ENCODE results near the gene TMEM19. TPM values are rescaled to one million over a fixed set of nuclear protein-coding genes. Genes with fewer than 3 reads are reported as not detected.
"Not testable (repeated sequence)": the region's sequence is repeated elsewhere in the genome, so short reads cannot be mapped to it uniquely, and the experiment has no call there.

Gene TMEM19
- total RNA-seq, 1 donor from 2014 or later, result 25.8 TPM

DNA sequence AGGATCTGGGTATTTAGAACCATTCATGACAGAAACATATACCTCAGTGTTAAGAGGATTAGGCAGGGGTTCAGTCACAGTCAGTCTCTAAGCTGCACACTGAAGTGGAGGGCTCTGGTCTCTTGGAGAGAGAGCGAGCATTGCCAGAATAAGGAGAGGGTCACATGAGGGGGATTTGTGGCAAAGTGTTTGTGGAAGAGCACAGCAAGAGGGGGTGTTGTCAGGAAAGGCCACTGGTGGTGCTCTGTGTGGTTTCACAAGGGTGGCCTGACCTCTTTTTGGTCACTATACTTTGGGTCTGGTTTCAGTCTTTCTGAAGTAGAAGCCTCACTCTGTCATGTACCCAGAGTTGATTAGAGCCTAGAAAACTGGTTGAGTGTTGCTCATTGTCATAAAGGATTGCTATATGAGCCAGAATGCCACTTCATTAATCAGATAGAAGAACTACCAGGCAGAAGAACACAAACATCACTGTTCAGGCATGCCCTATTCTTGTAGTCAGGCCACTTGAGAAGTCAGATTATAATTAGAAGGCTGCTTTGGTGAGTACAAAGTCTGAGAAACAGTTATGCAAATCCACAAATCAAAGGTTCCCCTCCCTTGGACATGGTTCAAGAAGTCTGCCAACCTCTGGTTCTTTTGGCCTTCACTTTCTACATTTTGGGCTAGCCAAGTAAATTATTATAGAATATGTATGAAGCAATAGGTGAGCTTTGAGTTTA is 8.4 kb downstream of the TMEM19 start:
- H4K20me1 ChIP-seq (ENCODE audit: insufficient read depth, low read length), result no peaks in the 10 kb centered on the region
- no peak overlapping the region for H3K9ac ChIP-seq (ENCODE audit: low read length)
- no peak overlapping the region for H3K27ac ChIP-seq (ENCODE audit: low read depth, low read length)
- no peak overlapping the region for H3K4me3 Mint-ChIP-seq (ENCODE audit: unreplicated experiment)
- H3K4me3 ChIP-seq (ENCODE audit: insufficient read depth, low read depth, low read length), result no peak overlapping the region
- no peaks in the 10 kb centered on the region for H3K79me2 ChIP-seq (ENCODE audit: insufficient read depth, low read length)
- peaks cover 11% of the 10 kb centered on the region for H3K36me3 Mint-ChIP-seq (ENCODE audit: low read depth, unreplicated experiment)
- H3K9me3 ChIP-seq (ENCODE audit: insufficient read depth, low read depth, low read length), result no peaks in the 10 kb centered on the region
- no peak overlapping the region for H3K4me2 ChIP-seq (ENCODE audit: low read length)
- no peaks in the 10 kb centered on the region for H3K27me3 Mint-ChIP-seq (ENCODE audit: low read depth, unreplicated experiment)
- no peak overlapping the region for H3K27ac Mint-ChIP-seq (ENCODE audit: unreplicated experiment)
- no peak for FAIRE-seq
- H2AFZ ChIP-seq (ENCODE audit: low read depth, low read length), result no peak overlapping the region
- H3K4me1 Mint-ChIP-seq (ENCODE audit: low read depth, unreplicated experiment), result peaks cover 2% of the 10 kb centered on the region
- no peaks in the 10 kb centered on the region for H3K9me3 Mint-ChIP-seq (ENCODE audit: unreplicated experiment)
- no peaks in the 10 kb centered on the region for H3K4me1 ChIP-seq (ENCODE audit: insufficient read depth, low read length)
- no peak for DNase-seq (ENCODE audit: low read depth)
- no peak for TF ChIP-seq EZH2 (IDR thresholded peaks at IDR 0.05; ENCODE audit: insufficient read depth, low read length)
- TF ChIP-seq, protein P1, sequence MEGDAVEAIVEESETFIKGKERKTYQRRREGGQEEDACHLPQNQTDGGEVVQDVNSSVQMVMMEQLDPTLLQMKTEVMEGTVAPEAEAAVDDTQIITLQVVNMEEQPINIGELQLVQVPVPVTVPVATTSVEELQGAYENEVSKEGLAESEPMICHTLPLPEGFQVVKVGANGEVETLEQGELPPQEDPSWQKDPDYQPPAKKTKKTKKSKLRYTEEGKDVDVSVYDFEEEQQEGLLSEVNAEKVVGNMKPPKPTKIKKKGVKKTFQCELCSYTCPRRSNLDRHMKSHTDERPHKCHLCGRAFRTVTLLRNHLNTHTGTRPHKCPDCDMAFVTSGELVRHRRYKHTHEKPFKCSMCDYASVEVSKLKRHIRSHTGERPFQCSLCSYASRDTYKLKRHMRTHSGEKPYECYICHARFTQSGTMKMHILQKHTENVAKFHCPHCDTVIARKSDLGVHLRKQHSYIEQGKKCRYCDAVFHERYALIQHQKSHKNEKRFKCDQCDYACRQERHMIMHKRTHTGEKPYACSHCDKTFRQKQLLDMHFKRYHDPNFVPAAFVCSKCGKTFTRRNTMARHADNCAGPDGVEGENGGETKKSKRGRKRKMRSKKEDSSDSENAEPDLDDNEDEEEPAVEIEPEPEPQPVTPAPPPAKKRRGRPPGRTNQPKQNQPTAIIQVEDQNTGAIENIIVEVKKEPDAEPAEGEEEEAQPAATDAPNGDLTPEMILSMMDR (IDR thresholded peaks at IDR 0.05; ENCODE audit: insufficient read depth, low read depth, low read length), result no peak
- H3K36me3 ChIP-seq (ENCODE audit: insufficient read depth, low read length), result peaks cover 6% of the 10 kb centered on the region
- H3K27me3 ChIP-seq (ENCODE audit: insufficient read depth, low read length), result no peaks in the 10 kb centered on the region

DNA sequence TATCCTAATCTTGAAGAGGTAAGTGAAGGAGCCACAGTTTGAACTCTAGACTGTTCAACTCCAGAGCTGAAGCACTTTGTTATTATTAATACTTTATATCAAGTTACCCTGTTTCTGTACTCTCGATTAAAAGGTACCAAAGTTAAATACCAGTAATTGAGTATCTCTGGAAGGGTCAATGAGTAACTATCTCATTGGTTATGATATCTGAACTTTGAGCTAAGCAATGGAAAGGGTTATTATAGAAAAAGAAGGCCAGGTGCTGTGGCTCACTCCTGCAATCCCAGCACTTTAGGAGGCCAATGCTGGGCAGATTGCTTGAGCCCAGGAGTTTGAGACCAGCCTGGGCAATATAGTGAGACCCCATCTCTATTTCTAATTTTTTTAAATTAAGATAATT is 9.9 kb downstream of the TMEM19 start:
- no peak overlapping the region for H3K27ac Mint-ChIP-seq (ENCODE audit: unreplicated experiment)

DNA sequence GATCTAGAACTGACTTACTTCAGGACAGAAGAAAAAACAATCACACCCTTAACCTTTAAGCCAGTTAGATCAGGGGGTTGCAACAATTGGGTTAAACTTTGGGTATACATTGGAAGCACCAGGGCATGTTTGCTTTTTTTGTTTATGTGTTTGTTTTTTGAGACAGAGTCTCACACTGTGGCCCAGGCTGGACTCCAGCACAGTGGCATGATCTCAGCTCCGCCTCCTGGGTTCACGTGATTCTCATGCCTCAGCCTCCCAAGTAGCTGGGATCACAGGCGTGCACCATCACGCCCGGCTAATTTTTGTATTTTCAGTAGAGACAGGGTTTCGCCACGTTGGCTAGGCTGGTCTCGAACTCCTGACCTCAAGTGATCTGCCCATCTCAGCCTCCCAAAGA is 16.3 kb downstream of the TMEM19 start:
- H3K4me1 ChIP-seq (ENCODE audit: insufficient read depth, low read length); H3K27me3 Mint-ChIP-seq (ENCODE audit: low read depth, unreplicated experiment); H3K4me2 ChIP-seq (ENCODE audit: low read length); H3K4me3 Mint-ChIP-seq (ENCODE audit: unreplicated experiment); FAIRE-seq; H2AFZ ChIP-seq (ENCODE audit: low read depth, low read length); H3K27ac ChIP-seq (ENCODE audit: low read depth, low read length); H3K9me3 Mint-ChIP-seq (ENCODE audit: unreplicated experiment); H3K9me3 ChIP-seq (ENCODE audit: insufficient read depth, low read depth, low read length); H3K27ac Mint-ChIP-seq (ENCODE audit: unreplicated experiment); H3K4me1 Mint-ChIP-seq (ENCODE audit: low read depth, unreplicated experiment); H3K36me3 ChIP-seq (ENCODE audit: insufficient read depth, low read length); H3K4me3 ChIP-seq (ENCODE audit: insufficient read depth, low read depth, low read length); H3K79me2 ChIP-seq (ENCODE audit: insufficient read depth, low read length); H3K9ac ChIP-seq (ENCODE audit: low read length); H3K27me3 ChIP-seq (ENCODE audit: insufficient read depth, low read length); H4K20me1 ChIP-seq (ENCODE audit: insufficient read depth, low read length); DNase-seq (ENCODE audit: low read depth): not testable (repeated sequence)
- H3K36me3 Mint-ChIP-seq (ENCODE audit: low read depth, unreplicated experiment), result peaks cover 16% of the 10 kb centered on the region

More for the DNA sequence above, 9.9 kb downstream of the TMEM19 start:
- no peaks in the 10 kb centered on the region for H4K20me1 ChIP-seq (ENCODE audit: insufficient read depth, low read length)
- H3K4me2 ChIP-seq (ENCODE audit: low read length), result no peak overlapping the region
- no peak overlapping the region for H3K27ac ChIP-seq (ENCODE audit: low read depth, low read length)
- FAIRE-seq (no peak), DNase-seq (ENCODE audit: low read depth) (no peak)
- peaks cover 14% of the 10 kb centered on the region for H3K36me3 Mint-ChIP-seq (ENCODE audit: low read depth, unreplicated experiment)
- peaks cover 7% of the 10 kb centered on the region for H3K36me3 ChIP-seq (ENCODE audit: insufficient read depth, low read length)
- H3K4me1 ChIP-seq (ENCODE audit: insufficient read depth, low read length), result no peaks in the 10 kb centered on the region
- TF ChIP-seq, protein P1 (IDR thresholded peaks at IDR 0.05; ENCODE audit: insufficient read depth, low read depth, low read length), result no peak
- no peak for TF ChIP-seq EZH2 (IDR thresholded peaks at IDR 0.05; ENCODE audit: insufficient read depth, low read length)
- H3K4me3 ChIP-seq (ENCODE audit: insufficient read depth, low read depth, low read length), result no peak overlapping the region
- H2AFZ ChIP-seq (ENCODE audit: low read depth, low read length), result no peak overlapping the region
- H3K9me3 ChIP-seq (ENCODE audit: insufficient read depth, low read depth, low read length), result no peaks in the 10 kb centered on the region
- H3K79me2 ChIP-seq (ENCODE audit: insufficient read depth, low read length), result no peaks in the 10 kb centered on the region
- peaks cover 2% of the 10 kb centered on the region for H3K4me1 Mint-ChIP-seq (ENCODE audit: low read depth, unreplicated experiment)
- H3K9ac ChIP-seq (ENCODE audit: low read length), result no peak overlapping the region
- no peak overlapping the region for H3K4me3 Mint-ChIP-seq (ENCODE audit: unreplicated experiment)
- no peaks in the 10 kb centered on the region for H3K27me3 Mint-ChIP-seq (ENCODE audit: low read depth, unreplicated experiment)
- no peaks in the 10 kb centered on the region for H3K27me3 ChIP-seq (ENCODE audit: insufficient read depth, low read length)
- H3K9me3 Mint-ChIP-seq (ENCODE audit: unreplicated experiment), result no peaks in the 10 kb centered on the region
